Activated T-helper 9 cell treated with anti-CD3 and anti-CD28 coated beads, Interleukin-2, amount 50 U/mL, for 16 hours (primary cell): ENCODE measurements around the gene ZBTB4.
A peak's percentile ranks its signal among the peaks of the same experiment; 100 is the strongest.

Experiments
- DNase-seq: peaks from one replicate; pipeline ENCODE4 v3.0.0-alpha.2; 2020; ENCODE audit warnings: low read depth

Gene ZBTB4

DNA sequence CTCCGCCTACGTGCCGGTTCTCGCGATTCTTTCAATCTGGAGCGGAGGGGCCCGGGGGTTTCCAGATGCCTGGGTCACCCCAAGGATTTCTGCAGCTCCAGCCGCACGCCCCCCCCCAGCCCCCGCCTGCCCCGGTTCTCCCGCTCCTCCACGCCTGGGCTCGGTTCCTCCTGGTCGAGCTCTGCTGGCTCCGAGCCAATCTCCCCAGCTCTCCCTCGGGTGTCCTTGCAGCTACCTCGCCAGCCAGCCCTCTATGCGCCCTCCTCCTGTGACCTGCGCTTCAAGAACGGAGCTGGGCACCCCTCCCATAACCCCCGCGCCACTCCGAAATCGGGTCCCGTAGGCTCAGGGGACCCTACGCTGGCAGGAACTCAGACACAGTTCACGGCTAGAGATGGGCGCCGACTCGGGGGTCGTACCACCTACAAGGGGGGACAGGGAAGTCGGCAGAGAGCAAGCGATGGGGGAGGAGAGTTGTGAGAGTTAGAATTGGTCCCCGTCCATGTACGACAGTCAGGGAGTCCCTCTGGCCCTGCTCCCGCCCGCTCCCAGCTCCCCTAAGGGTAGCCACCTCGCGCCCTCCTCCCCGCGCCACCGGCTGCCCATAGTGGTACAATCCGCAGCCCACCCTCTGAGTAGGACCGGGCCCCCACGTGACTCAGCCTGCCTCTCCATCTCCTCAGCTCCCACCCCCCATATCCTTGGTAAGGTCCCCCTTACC lies 39.2 kb downstream of the ZBTB4 start:
- no peak for DNase-seq

DNA sequence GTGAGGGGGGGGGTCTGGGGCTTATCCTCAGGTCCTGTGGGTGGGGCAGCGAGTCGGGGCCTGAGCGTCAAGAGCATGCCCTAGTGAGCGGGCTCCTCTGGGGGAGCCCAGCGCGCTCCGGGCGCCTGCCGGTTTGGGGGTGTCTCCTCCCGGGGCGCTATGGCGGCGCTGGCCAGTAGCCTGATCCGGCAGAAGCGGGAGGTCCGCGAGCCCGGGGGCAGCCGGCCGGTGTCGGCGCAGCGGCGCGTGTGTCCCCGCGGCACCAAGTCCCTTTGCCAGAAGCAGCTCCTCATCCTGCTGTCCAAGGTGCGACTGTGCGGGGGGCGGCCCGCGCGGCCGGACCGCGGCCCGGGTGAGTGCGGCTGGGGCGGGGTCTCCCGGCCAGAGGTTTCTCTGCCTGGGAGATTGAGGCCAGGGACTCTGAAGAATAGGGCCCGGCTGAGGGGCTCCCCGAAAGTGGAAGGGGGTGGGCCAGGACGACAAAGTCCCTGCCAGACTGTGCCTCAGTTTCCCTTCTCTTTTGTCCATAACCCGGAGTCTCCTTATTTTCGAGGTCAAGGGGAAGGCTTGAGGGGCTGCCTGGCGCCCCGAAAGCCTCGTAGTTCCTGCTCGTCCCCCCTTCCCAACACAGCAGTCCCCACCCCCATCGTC lies 39.8 kb downstream of the ZBTB4 start, which contains the start of gene FGF11:
TSS of gene FGF11 (plus strand) at position 51 of the 651 bp plus-strand sequence. CDS start at position 160, 109 bp downstream.
- DNase-seq, result no peak

DNA sequence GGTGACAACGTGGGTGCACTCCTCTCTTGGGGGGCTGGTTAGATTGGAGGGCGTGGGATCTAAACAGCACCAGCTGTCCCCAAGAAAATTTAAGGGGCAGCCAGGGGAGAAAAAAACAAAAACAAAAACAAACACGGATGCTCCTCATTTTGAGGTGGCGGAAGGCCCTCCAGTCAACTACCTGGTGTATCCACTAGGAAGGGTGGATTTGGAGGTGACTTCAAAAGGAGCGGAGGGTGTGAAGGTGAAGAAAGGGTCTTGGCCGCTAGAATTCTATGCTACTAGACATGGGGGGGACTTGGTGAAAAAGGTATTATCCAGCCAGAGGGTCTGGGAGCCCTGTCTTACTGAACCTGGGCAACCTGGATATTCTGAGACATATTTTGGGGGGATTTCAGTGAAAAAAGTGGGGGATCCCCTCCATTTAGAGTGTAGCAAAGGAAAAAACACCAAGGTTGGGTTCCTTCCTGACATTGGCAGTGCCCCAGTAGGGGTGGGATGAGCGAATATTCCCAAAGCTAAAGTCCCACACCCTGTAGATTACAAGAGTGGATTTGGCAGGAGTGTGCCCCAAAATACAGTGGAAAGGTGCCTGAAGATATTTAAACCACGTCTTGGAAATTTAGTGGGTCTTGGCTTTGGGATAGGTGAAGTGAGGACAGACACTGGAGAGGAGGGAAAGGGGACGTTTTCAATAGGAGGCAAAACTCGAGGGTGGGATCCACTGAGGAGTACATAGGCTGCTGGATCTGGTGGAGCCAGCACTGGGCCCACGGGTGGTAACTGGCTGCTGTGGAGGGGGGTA lies 40.6 kb downstream of the ZBTB4 start:
- no peak for DNase-seq

DNA sequence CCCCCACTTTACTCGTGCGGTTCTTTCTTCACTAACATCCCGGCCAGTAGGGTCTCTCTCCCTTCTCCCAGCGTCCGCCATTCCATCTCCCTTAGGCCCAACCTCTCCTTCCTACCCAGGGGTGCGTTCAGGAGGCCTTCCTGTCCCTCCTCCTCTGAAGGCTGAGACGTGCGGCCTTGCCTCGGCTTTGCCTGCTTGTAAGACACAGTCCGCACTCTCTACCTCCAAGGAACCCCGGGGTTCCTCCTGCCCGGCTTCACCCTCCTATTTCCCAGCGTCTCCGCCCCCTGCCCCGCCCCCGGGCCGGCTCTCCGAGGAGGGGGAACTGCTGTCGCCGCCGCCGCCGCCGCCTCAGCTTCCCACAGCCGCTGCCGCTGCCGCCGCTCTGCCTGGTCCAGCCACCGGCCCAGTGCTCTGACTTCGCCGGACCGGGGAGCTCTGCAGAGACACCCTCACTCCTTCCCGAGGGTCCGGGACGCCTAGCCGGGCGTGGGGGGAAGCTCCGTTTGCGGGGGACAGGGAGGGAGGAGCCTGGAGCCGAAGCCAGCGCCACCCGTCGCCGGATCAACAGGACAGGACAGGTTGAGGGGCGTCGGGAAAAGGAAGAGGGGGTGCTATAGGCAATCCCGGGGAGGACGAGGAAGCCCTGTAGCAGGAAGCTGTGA lies 41.3 kb downstream of the ZBTB4 start:
- no peak for DNase-seq

DNA sequence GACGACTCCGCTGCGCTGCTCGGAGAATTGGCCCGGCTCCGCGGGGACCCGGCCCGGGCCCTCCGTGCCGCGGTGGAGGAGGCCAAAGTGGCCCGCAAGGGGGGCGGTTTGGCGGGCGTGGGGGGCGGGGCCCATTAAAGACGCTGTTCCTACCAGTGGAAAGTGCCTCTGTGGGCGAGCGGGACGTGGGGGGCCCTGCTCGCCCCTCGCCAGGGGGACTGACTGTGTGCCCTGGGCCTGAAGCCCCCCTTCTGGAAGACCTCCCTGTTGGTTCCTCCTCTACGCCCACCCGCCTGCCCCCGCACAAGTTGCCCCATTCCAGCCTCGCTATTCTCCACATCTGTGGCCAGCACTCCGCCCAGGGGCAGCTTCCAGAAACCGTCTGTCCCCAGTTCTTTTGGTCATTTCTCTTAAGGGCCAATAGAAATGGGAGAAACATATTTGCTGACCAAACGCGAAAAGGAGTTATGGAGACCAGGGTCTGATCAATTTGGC lies 42.0 kb downstream of the ZBTB4 start:
- DNase-seq, result no peak

DNA sequence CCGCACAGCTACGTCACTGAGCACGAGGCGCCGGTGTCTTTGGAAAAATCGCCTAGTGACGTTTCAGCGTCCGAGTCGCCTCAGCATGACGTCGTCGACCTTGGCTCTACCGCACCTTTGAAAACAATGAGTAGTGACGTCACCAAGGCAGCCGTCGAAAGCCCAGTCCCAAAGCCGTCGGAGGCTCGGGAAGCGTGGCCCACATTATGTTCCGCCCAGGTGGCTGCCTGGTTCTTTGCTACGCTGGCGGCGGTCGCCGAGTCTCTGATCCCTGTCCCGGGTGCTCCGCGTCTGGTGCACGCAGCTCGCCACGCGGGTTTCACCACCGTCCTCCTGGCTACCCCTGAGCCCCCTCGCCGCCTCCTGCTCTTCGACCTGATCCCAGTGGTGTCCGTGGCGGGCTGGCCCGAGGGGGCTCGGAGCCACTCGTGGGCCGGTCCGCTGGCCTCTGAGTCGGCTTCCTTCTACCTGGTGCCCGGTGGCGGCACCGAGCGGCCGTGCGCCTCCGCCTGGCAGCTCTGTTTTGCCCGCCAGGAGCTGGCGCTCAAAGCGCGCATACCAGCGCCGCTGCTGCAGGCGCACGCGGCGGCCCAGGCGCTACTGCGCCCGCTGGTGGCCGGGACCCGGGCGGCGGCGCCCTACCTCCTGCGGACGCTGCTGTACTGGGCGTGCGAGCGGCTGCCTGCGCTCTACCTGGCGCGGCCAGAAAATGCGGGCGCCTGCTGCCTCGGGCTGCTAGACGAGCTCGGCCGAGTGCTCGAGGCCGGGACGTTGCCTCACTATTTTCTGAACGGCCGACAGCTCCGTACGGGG lies 42.7 kb downstream of the ZBTB4 start:
- peak; percentile 71 for DNase-seq

DNA sequence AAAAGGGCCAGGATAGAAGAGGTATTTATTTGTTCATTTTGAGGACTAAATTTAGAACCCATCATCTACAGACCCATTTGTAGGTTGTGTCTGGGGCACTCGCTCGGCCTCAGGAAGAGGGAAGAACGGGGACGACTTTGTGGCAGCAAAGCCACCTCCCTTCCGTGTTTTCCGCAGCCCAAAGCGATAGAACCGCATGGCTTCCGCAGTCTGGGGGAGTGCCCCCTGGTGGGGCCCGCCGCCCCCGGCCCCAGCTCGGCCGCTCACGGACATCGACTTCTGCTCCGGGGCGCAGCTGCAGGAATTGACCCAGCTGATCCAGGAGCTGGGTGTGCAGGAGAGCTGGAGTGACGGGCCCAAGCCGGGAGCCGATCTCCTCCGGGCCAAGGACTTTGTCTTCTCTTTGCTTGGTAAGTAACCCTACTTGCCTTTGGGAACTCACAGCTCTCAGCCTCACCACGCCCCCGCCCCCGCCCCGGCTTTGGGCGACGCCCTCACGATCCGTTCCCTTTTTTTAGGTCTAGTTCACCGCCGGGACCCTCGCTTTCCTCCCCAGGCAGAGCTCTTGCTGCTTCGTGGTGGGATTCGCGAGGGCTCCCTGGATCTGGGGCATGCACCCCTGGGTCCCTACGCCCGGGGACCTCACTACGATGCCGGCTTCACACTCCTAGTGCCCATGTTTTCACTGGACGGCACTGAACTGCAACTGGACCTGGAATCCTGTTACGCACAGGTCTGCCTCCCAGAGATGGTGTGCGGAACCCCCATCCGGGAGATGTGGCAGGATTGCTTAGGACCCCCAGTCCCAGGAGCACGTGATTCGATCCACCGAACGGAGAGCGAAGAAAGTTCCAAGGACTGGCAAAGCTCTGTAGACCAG lies 43.5 kb downstream of the ZBTB4 start:
- DNase-seq, result peak; percentile 42

DNA sequence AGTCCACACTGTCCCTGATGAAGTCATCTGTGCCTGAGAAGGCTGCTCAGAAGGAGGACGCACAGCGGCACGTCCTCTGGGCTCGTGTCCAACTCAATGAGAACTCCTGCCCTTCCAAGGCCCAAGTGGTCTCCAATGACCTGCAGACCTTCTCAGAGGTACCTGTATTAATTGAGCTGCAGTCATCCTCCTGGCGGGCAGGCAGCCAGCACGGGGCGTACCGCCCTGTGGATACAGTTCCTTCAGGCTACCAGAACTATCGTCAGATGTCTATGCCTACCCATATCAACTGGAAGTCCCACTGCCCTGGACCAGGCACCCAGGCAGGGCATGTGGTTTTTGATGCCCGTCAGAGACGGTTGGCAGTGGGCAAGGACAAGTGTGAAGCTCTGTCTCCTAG lies 47.1 kb downstream of the ZBTB4 start:
- DNase-seq, result no peak

DNA sequence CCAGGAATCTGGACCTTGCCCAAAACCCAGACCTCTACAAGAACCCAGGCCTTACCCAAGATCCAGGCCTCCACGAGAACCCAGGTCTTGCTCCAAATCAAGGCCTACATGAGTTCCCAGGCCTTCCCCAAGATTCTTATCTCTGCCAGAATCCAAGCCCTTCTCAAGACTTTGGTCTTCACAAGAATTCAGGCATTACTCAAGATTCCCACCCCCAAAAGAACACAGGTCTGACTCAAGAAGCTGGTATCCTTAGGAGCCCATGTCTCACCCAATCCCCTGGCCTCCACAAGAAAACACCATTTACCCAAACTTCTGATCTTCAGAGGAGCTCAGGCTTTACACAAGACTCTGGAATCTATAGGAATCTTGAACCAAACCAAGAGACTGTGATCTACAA lies 48.2 kb downstream of the ZBTB4 start:
- DNase-seq, result no peak

DNA sequence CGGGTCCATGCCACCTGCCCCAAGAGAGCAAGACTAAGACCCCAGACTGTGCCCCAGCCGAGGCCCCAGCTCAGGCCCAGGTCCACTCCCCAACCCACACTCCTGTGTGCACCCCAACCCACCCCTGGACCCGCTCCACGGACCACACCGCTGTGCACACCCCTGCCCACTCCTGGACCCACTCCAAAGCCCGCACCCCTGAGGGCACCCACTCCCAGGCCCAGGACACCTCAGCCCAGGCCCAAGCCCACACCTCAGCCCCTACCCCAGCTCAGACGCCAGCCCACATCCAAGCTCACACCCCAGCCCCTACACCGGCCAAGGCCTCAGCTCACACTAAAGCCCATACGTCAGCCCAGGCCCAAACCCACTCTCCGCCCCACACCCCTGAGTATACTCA lies 49.7 kb downstream of the ZBTB4 start:
- DNase-seq, result no peak

DNA sequence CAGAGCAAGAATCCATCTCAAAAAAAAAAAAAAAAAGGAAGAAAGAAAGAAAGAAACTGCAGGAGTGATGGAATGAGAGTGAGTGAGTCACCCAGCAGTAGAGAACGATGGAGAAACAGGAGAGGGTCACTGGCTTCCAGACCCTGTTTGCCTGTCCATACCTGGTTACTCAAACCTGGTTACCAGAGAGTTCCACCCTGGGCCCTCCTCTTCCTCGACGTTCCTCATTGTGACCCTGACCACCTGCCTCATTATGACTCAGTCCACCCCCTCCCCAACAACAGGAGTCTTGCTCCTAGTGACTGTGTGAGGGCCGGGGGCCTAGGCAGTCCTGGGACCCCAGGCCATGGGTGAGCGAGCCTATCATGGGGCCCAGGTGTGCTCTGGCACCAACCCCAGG lies 50.9 kb downstream of the ZBTB4 start, which contains the start of gene SPEM3:
TSS of gene SPEM3 (plus strand) at position 301 of the 400 bp plus-strand sequence. CDS start at position 347, 46 bp downstream.
- no peak for DNase-seq

DNA sequence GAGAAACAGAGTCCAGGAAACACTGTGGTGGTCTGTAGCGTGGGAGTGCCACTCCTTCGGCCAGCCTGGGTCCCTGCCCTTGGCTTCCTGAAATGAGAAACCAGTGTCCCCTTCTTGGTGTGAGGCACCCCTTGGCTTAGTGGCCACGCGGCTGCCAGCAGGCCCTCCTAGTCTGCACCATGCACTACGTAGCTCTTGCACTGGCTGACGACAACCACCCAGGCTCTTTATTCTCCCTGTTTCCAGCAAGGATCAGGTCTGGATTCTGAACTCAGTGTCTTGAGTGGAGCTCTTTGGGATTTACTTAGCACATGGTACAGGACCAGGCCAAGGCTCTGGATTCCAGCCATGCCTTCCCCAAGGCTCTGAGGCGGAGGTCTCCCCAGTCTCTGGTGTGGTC lies 51.9 kb downstream of the ZBTB4 start:
- no peak for DNase-seq

DNA sequence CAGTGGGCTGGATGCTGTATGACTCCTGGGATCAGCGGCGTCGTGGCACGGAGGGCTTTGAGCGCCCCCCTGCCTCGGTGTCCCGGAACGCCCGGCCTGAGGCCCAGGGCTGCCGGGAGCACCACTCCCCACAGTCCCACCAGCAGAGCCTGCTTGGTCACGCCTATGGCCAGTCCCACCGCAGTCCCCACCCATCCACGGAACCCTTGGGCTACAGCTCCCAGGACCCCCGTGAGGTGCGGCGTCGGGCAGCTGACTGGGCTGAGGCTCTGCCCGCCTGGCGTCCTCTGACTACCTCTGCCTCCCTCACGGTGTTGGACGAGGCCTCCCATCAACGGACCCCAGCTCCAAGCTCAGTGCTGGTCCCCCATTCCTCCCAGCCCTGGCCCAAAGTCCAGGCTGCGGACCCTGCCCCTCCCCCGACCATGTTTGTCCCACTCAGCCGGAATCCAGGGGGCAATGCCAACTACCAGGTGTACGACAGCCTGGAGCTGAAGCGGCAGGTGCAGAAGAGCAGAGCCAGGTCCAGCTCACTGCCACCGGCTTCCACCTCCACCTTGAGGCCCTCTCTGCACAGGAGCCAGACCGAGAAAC lies 52.4 kb downstream of the ZBTB4 start:
- no peak for DNase-seq

DNA sequence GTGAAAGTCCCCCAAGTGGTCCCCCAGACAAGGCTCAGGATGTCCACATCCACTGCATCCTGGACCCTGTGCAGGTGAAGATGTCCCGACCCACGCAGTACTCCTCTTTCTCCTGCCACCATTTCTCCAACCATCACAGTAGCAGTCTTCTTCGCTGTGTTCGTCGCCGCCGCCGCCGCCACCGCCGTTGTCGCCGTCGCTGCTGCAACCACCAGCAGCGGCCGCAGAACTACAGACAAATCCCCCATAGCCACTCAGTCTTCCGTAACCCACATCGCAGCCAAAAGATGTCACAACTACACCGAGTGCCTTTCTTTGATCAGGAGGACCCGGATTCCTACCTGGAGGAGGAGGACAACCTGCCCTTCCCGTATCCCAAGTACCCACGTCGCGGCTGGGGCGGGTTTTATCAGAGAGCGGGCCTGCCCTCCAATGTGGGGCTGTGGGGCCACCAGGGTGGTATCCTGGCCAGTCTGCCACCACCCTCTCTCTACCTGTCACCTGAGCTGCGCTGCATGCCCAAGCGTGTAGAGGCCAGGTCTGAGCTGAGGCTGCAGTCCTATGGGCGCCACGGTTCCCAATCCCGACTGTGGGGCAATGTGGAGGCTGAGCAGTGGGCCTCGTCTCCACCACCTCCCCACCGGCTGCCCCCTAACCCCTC lies 53.1 kb downstream of the ZBTB4 start:
- DNase-seq, result no peak

DNA sequence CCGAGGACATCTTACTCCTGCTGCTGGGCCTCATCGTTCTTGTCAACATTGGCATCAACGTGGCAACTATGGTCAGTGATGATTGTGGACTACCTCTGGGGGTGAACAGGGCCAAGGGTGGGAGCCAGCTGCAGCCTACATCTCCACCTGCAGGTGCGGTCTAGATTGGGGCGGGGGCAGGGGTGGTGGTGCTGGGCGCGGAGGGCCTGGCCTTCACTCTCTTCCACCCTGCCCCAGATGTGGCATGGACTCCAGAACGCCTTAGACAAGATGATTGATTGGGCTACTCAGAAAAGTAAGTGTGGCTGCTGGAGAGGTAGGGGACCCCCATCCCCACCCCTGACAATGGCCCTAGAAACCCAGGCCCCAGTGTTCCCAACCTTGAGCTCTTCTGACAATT lies 53.7 kb downstream of the ZBTB4 start:
- no peak for DNase-seq

DNA sequence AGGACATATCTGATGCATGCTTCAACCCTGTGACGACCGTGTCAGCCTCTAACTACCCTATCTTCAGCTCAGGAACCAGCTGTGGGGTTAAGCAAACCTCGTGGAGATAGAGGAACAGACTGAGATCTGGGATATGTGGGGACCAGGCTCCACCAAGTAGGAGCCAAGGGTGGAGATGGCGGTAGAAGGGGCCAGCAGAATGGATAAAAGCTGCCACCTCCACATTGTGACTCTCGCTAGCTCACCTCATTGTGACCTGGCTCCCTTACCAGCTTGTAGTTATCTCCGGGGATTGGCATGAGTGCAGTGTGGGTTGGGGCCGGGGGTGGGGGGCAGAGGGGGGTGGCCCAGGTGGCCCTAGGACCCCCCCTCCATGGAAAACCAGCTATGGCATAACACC lies 54.1 kb downstream of the ZBTB4 start, which contains the start of gene SPEM2:
TSS of gene SPEM2 (plus strand) at position 301 of the 400 bp plus-strand sequence. CDS start at position 374, 73 bp downstream.
- DNase-seq, result no peak

DNA sequence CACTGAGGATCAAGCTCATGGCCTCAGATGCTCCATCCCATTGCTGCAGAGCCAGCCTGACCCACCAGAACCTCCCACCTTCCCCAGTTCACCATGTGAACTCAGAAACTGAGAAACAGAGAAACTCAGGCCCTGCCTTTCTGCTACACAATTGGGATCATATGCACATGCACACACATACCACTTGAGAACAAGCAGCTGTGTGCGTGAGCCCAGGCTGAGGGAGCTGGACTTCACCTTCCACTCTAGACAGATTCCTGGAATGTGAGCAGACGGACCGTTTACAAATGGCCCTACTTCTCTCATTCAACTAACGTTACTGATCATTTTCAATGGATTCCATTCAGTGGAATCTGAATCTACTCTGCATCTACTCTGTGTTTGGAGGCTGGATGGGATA lies 55.8 kb downstream of the ZBTB4 start:
- no peak for DNase-seq

DNA sequence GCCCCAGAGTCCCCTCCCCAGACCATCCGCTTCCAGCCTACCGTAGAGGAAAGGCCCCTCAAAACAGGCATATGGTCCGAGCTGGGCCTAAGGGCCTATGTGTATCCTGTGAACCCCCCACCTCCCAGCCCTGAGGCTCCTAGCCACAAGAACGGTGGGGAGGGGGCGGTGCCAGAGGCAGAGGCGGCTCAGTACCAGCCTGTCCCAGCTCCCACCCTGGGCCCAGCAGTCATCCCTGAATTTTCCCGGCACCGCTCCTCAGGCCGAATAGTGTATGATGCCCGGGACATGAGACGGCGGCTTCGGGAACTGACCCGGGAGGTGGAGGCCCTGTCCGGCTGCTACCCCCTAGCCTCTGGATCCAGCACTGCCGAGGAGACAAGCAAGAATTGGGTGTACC lies 58.2 kb downstream of the ZBTB4 start:
- DNase-seq, result no peak
